Duodenal mucosa (tissue), 2 donors: Measurements from ENCODE around the gene CFAP45.

Source experiments
- H3K27ac ChIP-seq: one replicate; pipeline ENCODE4 v1.7.0; 2013; ENCODE audit warnings: low read depth, low read length
- H3K27me3 ChIP-seq, 2 donors: one replicate each; pipeline ENCODE4 v1.7.0; 2013; ENCODE audit warnings: low read length in 2 of 2, control low read depth in 1 of 2; ENCODE audit not compliant: insufficient read depth in 2 of 2, control insufficient read depth in 1 of 2
- H3K36me3 ChIP-seq, 2 donors: one replicate each; pipeline ENCODE4 v1.7.0; 2013; ENCODE audit warnings: low read length in 2 of 2, control low read depth in 1 of 2; ENCODE audit not compliant: insufficient read depth in 2 of 2, control insufficient read depth in 1 of 2
- H3K4me1 ChIP-seq, 2 donors: one replicate each; pipeline ENCODE4 v1.7.0; 2013; ENCODE audit warnings: low read length in 2 of 2, control low read depth in 1 of 2; ENCODE audit not compliant: insufficient read depth in 2 of 2, control insufficient read depth in 1 of 2
- H3K4me3 ChIP-seq, 2 donors: one replicate each; pipeline ENCODE4 v1.7.0; 2013; ENCODE audit warnings: low read length in 2 of 2, low read depth in 1 of 2
- H3K9ac ChIP-seq, 2 donors: one replicate each; pipeline ENCODE4 v1.7.0; 2013; ENCODE audit warnings: low read length in 2 of 2, low read depth in 1 of 2
- H3K9me3 ChIP-seq, 2 donors: one replicate each; pipeline ENCODE4 v1.7.0; 2013; ENCODE audit warnings: low read length in 2 of 2, control low read depth in 1 of 2; ENCODE audit not compliant: control insufficient read depth in 1 of 2

The CFAP45 gene, protein sequence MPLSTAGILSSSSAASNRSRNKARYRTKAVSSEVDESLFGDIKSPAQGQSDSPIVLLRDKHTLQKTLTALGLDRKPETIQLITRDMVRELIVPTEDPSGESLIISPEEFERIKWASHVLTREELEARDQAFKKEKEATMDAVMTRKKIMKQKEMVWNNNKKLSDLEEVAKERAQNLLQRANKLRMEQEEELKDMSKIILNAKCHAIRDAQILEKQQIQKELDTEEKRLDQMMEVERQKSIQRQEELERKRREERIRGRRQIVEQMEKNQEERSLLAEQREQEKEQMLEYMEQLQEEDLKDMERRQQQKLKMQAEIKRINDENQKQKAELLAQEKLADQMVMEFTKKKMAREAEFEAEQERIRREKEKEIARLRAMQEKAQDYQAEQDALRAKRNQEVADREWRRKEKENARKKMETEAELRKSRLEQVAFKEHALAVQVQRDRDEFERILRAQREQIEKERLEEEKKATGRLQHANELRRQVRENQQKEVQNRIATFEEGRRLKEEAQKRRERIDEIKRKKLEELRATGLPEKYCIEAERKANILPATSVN

GRCh38 chr1:159900086-159900680 lies at the start of gene CFAP45:
Gene CFAP45, minus strand, starts transcription at chr1:159900165. Its CDS starts 67 bp downstream, at chr1:159900098.
- Histone ChIP-seq H3K4me1 (peaks cover 16 to 18% of the 10 kb centered on the region in 2 donors), H3K27ac (peak within 1 kb of the TSS; percentile 53), H3K9ac (peak within 1 kb of the TSS in 1 of 2 donors; percentile 6), H3K9me3 (no peaks in the 10 kb centered on the region), H3K36me3 (no peaks in the 10 kb centered on the region), H3K4me3 (peak within 1 kb of the TSS in 1 of 2 donors; percentile 43), H3K27me3 (no peaks in the 10 kb centered on the region)

GRCh38 chr1:159949123-159949522 lies 49.2 kb upstream of the CFAP45 start:
- Histone ChIP-seq H3K9me3 (no peaks in the 10 kb centered on the region), H3K4me1 (peaks cover 33 to 41% of the 10 kb centered on the region in 2 donors), H3K36me3 (no peaks in the 10 kb centered on the region), H3K27me3 (peaks cover 3 to 9% of the 10 kb centered on the region in 2 donors), H3K27ac (no peak overlapping the region), H3K9ac (no peak overlapping the region), H3K4me3 (no peak overlapping the region)

- Histone ChIP-seq H3K4me1 (peaks cover 33 to 42% of the 10 kb centered on the region in 2 donors), H3K4me3 (no peak overlapping the region), H3K27ac (no peak overlapping the region), H3K9ac (no peak overlapping the region), H3K9me3 (no peaks in the 10 kb centered on the region), H3K36me3 (no peaks in the 10 kb centered on the region), H3K27me3 (peaks cover 6 to 11% of the 10 kb centered on the region in 2 donors)
Observed at GRCh38 chr1:159947942-159948341, 48.0 kb upstream of the CFAP45 start.

GRCh38 chr1:159946242-159947187 lies 46.5 kb upstream of the CFAP45 start:
- Histone ChIP-seq H3K27me3 (peaks cover 7 to 8% of the 10 kb centered on the region in 2 donors), H3K9ac (peak overlapping the region; percentile 31 to 54), H3K27ac (no peak overlapping the region), H3K36me3 (no peaks in the 10 kb centered on the region), H3K4me1 (peaks cover 40 to 42% of the 10 kb centered on the region in 2 donors), H3K9me3 (no peaks in the 10 kb centered on the region), H3K4me3 (peak overlapping the region; percentile 63)

GRCh38 chr1:159945483-159946241 lies 45.7 kb upstream of the CFAP45 start, which contains the start of gene IGSF9:
Gene IGSF9, minus strand, starts transcription at chr1:159945613. Its CDS starts 2,159 bp downstream, at chr1:159943454.
- peak within 1 kb of the TSS; percentile 63 for H3K4me3 ChIP-seq
- H3K9me3 ChIP-seq: no peaks in the 10 kb centered on the region
- H3K36me3 ChIP-seq: no peaks in the 10 kb centered on the region
- H3K27me3 ChIP-seq: peaks cover 7 to 8% of the 10 kb centered on the region in 2 donors
- H3K27ac ChIP-seq: no peak within 1 kb of the TSS
- peak within 1 kb of the TSS; percentile 31 to 60 for H3K9ac ChIP-seq
- H3K4me1 ChIP-seq: peaks cover 40 to 42% of the 10 kb centered on the region in 2 donors

GRCh38 chr1:159944623-159945455 lies 44.9 kb upstream of the CFAP45 start:
- Histone ChIP-seq H3K27me3 (peaks cover 7 to 8% of the 10 kb centered on the region in 2 donors), H3K9ac (peak overlapping the region in 1 of 2 donors; percentile 16), H3K9me3 (no peaks in the 10 kb centered on the region), H3K4me3 (peak overlapping the region; percentile 63), H3K36me3 (no peaks in the 10 kb centered on the region), H3K27ac (no peak overlapping the region), H3K4me1 (peaks cover 48 to 51% of the 10 kb centered on the region in 2 donors)

DNA sequence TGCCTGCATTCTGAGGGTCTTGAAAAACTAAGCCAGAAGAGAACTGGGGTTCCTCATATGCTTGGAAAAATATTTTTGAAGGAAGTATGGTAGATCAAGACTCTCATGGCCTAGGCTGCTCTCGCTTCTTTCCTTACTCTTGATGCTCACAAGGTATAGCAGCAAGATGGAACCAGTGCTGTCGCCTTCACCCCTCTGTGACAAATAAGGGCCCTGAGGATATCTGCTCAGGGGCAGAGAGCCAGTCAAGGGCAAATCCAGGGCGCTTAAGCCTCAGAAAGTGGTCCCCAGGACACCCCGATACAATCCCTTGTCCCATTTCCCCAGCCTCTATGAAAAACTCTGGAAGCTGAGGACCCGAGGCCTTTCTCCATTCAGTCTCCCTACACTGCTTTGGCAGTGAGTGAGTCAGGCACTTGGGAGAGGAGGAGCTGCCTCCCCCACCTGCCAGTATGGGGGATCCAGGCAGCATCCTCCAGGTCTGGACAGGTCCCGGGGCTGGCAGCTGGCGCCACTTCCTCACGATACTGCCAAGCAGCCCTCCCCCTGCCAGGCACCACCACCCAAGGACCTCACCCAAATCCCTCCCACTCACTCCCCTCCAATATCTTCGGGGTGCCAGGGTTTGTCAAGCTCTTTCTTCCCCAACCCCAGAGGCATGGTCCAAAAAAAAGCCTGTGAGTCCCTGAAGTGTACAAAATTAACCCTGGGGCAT lies 44.1 kb upstream of the CFAP45 start:
- Histone ChIP-seq H3K4me1 (peaks cover 48 to 51% of the 10 kb centered on the region in 2 donors), H3K36me3 (no peaks in the 10 kb centered on the region), H3K27ac (no peak overlapping the region), H3K4me3 (no peak overlapping the region), H3K9ac (no peak overlapping the region), H3K27me3 (peaks cover 7 to 8% of the 10 kb centered on the region in 2 donors), H3K9me3 (no peaks in the 10 kb centered on the region)

DNA sequence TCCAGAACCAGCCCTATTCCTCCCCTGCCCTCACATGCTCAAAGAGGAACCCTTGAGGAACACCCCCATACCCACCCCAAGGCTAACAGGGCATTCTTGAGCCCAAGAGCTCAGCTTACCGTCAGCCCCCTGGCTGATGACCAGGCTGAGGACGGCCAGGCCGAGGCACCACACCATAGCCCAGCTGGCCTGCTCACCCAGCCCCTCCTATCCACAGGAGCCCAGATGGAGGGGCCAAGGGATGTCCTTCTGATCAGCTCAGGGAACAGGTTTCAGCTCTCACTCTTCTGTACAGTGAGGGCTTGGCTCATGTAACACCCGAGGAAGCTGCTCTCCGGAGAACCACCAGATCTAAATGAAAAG lies 43.3 kb upstream of the CFAP45 start:
- Histone ChIP-seq H3K36me3 (no peaks in the 10 kb centered on the region), H3K4me3 (no peak overlapping the region), H3K4me1 (peaks cover 51 to 52% of the 10 kb centered on the region in 2 donors), H3K27ac (no peak overlapping the region), H3K9me3 (no peaks in the 10 kb centered on the region), H3K9ac (no peak overlapping the region), H3K27me3 (peaks cover 7 to 8% of the 10 kb centered on the region in 2 donors)
